ENCODE data around the gene STAT3.
A peak's percentile ranks its signal among the peaks of the same experiment; 100 is the strongest.

The STAT3 gene

GRCh38 chr17:42282478-42283080 is 105.7 kb downstream of the STAT3 start:
- DNase-seq = no peak

GRCh38 chr17:42281571-42282096 is 106.6 kb downstream of the STAT3 start:
- no peak for DNase-seq

- DNase-seq = no peak
These were observed 108.2 kb downstream of the STAT3 start for GRCh38 chr17:42279776-42280630.

- no peak for DNase-seq
These were observed 110.9 kb downstream of the STAT3 start for GRCh38 chr17:42277342-42277712.

- peak in 25 of 56 donors; percentile 18 to 91 (median 32) for DNase-seq
These were observed 111.5 kb downstream of the STAT3 start for GRCh38 chr17:42276609-42277341.

- DNase-seq = peak in 31 of 56 donors; percentile 30 to 78 (median 49)
These were observed 112.0 kb downstream of the STAT3 start, which contains the start of gene STAT5B for GRCh38 chr17:42276359-42276608. Gene STAT5B (minus strand): TSS chr17:42276391. CDS start chr17:42232127, 44,264 bp downstream.

- DNase-seq = peak in 11 of 56 donors; percentile 11 to 61 (median 34)
These were observed 112.5 kb downstream of the STAT3 start for GRCh38 chr17:42275527-42276358.

GRCh38 chr17:42274812-42275526 is 113.3 kb downstream of the STAT3 start:
- no peak for DNase-seq

- DNase-seq = no peak
These were observed 114.0 kb downstream of the STAT3 start for GRCh38 chr17:42274253-42274542.

- DNase-seq = no peak
These were observed 114.6 kb downstream of the STAT3 start for GRCh38 chr17:42273474-42274252.

GRCh38 chr17:42272162-42272907 is 115.9 kb downstream of the STAT3 start:
- DNase-seq = no peak

- no peak for DNase-seq
These were observed 116.5 kb downstream of the STAT3 start for GRCh38 chr17:42271779-42272035.

GRCh38 chr17:42271006-42271778 is 117.0 kb downstream of the STAT3 start:
- DNase-seq = no peak

GRCh38 chr17:42270596-42270995 is 117.6 kb downstream of the STAT3 start:
- DNase-seq = no peak

- no peak for DNase-seq
These were observed 118.1 kb downstream of the STAT3 start for GRCh38 chr17:42270170-42270535.

GRCh38 chr17:42268236-42268635 is 120.0 kb downstream of the STAT3 start:
- DNase-seq = no peak

GRCh38 chr17:42266918-42267766 is 121.1 kb downstream of the STAT3 start:
- DNase-seq = no peak

- DNase-seq = no peak
These were observed 121.8 kb downstream of the STAT3 start for GRCh38 chr17:42266462-42266861.

Measured in amygdala (tissue), 56 donors.